Prostate gland (tissue), 2 donors: ENCODE results near the gene HIVEP3. TPM values are rescaled to one million over a fixed set of nuclear protein-coding genes. Genes with fewer than 3 reads are reported as not detected.

Source experiments
- DNase-seq: peaks from one replicate; pipeline ENCODE4 v3.0.0-alpha.2; 2019; ENCODE audit warnings: low spot score
- H3K27ac ChIP-seq, 2 donors: fragments of 200-600 bp; sonication (generic); 2 replicates each; pipeline ENCODE4 v1.5.1; 2017 to 2019
- H3K27me3 ChIP-seq: fragments of 200-600 bp; sonication (generic); replicated peaks from 2 replicates; pipeline ENCODE4 v1.5.1; 2019; ENCODE audit not compliant: insufficient read depth
- H3K36me3 ChIP-seq, 2 donors: fragments of 200-600 bp; sonication (generic); 1 replicate in 1 of 2; 2 replicates in 1 of 2; pipeline versions ENCODE4 v1.5.1 to v1.8.1; 2017 to 2019
- H3K4me1 ChIP-seq: fragments of 200-600 bp; sonication (generic); replicated peaks from 2 replicates; pipeline ENCODE4 v1.5.1; 2019
- H3K4me3 ChIP-seq, 2 donors: fragments of 200-600 bp; sonication (generic); 2 replicates each; pipeline ENCODE4 v1.5.1; 2017 to 2019
- H3K9me3 ChIP-seq: fragments of 200-600 bp; sonication (generic); 2 replicates; pipeline ENCODE4 v1.5.1; 2017
- CTCF ChIP-seq, 4 experiments: fragments of 200-600 bp in 2 of 4; fragments of 450-650 bp in 2 of 4; sonication (generic) in 2 of 4; IDR thresholded peaks; 1 replicate in 3 of 4; 2 replicates in 1 of 4; pipeline ENCODE4 v1.5.1; 2016 to 2019; ENCODE audit warnings: antibody characterized with exemption in 4 of 4, mild to moderate bottlenecking in 2 of 4, moderate library complexity in 2 of 4
- POLR2A ChIP-seq: fragments of 450-650 bp; IDR thresholded peaks from one replicate; pipeline ENCODE4 v1.6.1; 2016; ENCODE audit warnings: antibody characterized with exemption, mild to moderate bottlenecking
- POLR2AphosphoS5 ChIP-seq: sonication (generic); formaldehyde crosslinking; IDR thresholded peaks from one replicate; pipeline ENCODE4 v1.6.1; 2017; ENCODE audit warnings: antibody characterized with exemption
- WGBS: methylation state at CpG from one replicate; pipeline ENCODE4 v1.1.5; 2018; 5-methylcytosine and 5-hydroxymethylcytosine counted together
- intact Hi-C: fragments of 100-400 bp; cut with DNase I; formaldehyde crosslinking; loops from one replicate; pipeline ENCODE4 v1.14.2; 2022
- total RNA-seq, 2 donors: library from RNA; depleted of rRNA; stranded (reverse); fragments of >200 nt; gene quantifications; one replicate each; pipeline ENCODE4 v1.1.0, GENCODE V29; 2016

Gene HIVEP3
- total RNA-seq, 2 donors from 2014 or later, result 9.3 to 11.2 TPM

- TF ChIP-seq POLR2AphosphoS5 (no peak), POLR2A (no peak), CTCF (IDR thresholded peaks at IDR 0.05) (no peak)
- Histone ChIP-seq H3K27me3 (no peaks in the 10 kb centered on the region), H3K9me3 (no peaks in the 10 kb centered on the region), H3K36me3 (no peaks in the 10 kb centered on the region), H3K4me1 (peaks cover 7% of the 10 kb centered on the region), H3K27ac (no peak overlapping the region), H3K4me3 (no peak overlapping the region)
- intact Hi-C loops, result no loop called here
- WGBS, result 83% methylated on average over 4 of the region's 4 CpGs
- DNase-seq, result no peak
Measured at GRCh38 chr1:41895552-41895951, 23.2 kb downstream of the HIVEP3 start.

DNA sequence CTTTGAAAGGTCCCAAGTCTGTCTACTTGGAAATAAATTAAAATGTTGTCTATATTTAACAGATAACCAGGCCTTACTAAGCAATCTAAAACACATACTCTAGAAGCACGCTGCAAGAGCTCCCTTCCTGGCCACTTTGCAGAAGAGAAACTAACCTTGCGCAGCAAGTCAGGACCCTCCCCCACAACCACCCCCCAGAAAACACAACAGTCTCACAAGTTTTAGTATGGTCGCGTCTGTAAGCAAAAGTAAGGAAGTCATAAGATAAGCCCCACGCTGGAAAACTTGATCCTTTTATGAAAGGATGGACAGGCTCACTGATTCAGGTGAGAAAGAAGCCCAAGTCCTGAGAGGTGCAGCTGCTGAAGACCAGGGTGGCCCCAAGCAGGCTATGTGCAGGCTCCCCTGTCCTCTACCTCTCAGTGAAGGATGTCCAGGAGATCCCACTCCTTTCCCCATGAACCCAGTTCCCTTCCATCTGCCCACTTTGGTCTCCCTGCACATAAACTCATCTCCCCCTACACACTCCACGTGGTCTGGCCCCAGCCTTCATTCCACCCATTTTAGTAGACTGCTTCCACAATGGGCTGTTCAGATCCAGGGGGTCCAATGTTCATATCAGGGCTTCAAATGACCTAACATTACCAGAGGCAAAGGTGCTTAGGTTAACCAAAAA is 23.8 kb downstream of the HIVEP3 start:
- H3K27ac ChIP-seq, result no peak overlapping the region
- intact Hi-C loops, result no loop called here

GRCh38 chr1:41894101-41894807 is 24.5 kb downstream of the HIVEP3 start:
- Histone ChIP-seq H3K27me3 (no peaks in the 10 kb centered on the region), H3K4me3 (no peak overlapping the region), H3K36me3 (no peaks in the 10 kb centered on the region), H3K9me3 (no peaks in the 10 kb centered on the region), H3K4me1 (peaks cover 7% of the 10 kb centered on the region), H3K27ac (no peak overlapping the region)
- 52% methylated on average over 4 of the region's 4 CpGs for WGBS
- intact Hi-C loops, result no loop called here
- TF ChIP-seq CTCF (IDR thresholded peaks at IDR 0.05) (no peak), POLR2AphosphoS5 (no peak), POLR2A (no peak)
- DNase-seq, result no peak

More for the DNA sequence above, 23.8 kb downstream of the HIVEP3 start:
- Histone ChIP-seq H3K4me1 (peaks cover 7% of the 10 kb centered on the region), H3K27me3 (no peaks in the 10 kb centered on the region), H3K36me3 (no peaks in the 10 kb centered on the region), H3K9me3 (no peaks in the 10 kb centered on the region), H3K4me3 (no peak overlapping the region)
- DNase-seq, result no peak
- WGBS, result 85% methylated on average over 6 of the region's 6 CpGs
- no peak for TF ChIP-seq CTCF (IDR thresholded peaks at IDR 0.05)
- no peak for TF ChIP-seq POLR2A
- TF ChIP-seq POLR2AphosphoS5, result no peak

DNA sequence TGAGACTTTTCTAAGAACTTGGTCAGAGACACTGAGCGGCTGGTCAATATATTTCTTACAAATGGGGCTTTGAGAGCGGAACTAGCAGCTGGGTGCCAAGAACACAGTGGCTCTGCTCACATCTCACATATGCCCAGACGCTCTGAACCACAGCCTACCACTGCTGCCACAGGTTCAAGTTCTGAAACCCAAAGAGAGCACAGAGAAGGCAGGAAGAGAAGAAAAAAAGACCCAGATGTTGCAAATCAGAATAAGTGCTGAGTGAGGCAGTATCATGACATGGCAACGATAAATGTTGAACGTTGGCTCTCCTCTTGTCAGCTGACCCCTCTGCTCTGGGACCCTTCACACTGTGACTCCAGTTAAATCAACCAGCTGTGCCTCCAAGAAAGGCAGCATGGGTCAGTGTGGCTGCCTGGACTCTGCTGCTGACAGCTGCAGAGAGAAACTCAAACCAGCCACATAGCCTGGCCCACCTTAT is 26.4 kb downstream of the HIVEP3 start:
- Histone ChIP-seq H3K27ac (peak overlapping the region; percentile 75 to 77), H3K27me3 (no peaks in the 10 kb centered on the region), H3K4me3 (no peak overlapping the region), H3K4me1 (peaks cover 7% of the 10 kb centered on the region), H3K9me3 (no peaks in the 10 kb centered on the region), H3K36me3 (no peaks in the 10 kb centered on the region)
- intact Hi-C loops, result no loop called here
- no peak for DNase-seq
- 49% methylated on average over 5 of the region's 5 CpGs for WGBS
- TF ChIP-seq POLR2AphosphoS5 (no peak), CTCF (IDR thresholded peaks at IDR 0.05) (no peak)
